ENCODE data around the gene ZFYVE16. TPM values are rescaled to one million over a fixed set of nuclear protein-coding genes. Genes with fewer than 3 reads are reported as not detected.
A peak's percentile ranks its signal among the peaks of the same experiment; 100 is the strongest.

The ZFYVE16 gene
- 10 to 100 TPM; 27.0 to 52.6 (median 44.0) TPM for total RNA-seq
- polyA plus RNA-seq, result 10 to 100 TPM in 1 of 2 donors, 1 to 10 TPM in 1; 8.3 to 42.5 TPM
- long read RNA-seq, donor 1, full-length matches to known transcripts, result 7 of 15 reads
- long read RNA-seq, donor 1, partial matches to known transcripts, result 3 of 15 reads
- long read RNA-seq, donor 1, other reads (novel, unspliced or antisense), result 5 of 15 reads
- long read RNA-seq, donor 2, full-length matches to known transcripts, result 12 of 24 reads
- long read RNA-seq, donor 2, partial matches to known transcripts, result 4 of 24 reads
- long read RNA-seq, donor 2, other reads (novel, unspliced or antisense), result 8 of 24 reads
- long read RNA-seq, donor 3, full-length matches to known transcripts, result 4 of 22 reads
- long read RNA-seq, donor 3, partial matches to known transcripts, result 16 of 22 reads
- long read RNA-seq, donor 3, other reads (novel, unspliced or antisense), result 2 of 22 reads

DNA sequence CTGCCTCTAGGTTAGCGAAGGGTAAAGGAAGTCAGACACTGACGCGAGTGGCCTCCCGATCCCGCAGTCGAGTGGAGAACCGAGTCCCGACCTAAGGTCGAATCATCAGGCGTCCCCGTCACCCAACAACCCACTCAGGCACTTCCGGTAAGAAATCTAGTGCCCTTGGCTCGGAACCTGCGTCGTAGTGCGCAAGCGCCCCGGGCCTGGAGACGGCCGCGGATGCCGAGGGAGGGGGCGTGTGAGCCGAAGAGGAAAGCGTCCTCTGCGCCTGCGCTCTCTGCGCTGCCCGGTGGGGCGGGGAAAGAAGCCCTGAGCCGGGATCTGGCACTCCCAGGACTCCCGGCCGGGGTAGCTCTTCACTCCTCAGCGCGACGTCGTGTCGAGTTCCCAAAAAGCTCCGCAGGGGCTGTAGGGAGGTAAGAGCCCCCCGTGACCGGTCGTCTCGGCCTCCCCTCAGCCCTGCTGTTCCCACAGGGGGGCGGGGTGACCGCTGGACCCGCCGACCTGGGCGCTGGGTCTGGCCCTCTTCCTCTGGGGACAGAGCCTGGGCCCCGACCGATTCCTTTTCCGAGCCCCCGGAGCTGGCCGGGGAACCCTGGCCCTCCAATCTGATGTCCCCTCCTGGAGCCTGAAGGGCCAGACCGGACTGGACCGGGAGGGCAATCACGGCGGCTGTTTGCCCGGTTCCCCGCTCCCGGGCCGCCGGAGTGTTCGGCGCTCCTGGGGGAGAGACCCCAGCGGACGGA, at the start of gene ZFYVE16:
Gene ZFYVE16 (plus strand): TSS at position 330 of the 749 bp plus-strand sequence. CDS start 26,084 bp downstream, outside the sequence.
- DNase-seq, result peak; percentile 98 to 99
- Histone ChIP-seq H3K4me1 (peaks cover 0 to 52% (median 40%) of the 10 kb centered on the region in 9 donors), H3K36me3 (peaks cover 0 to 14% (median 0%) of the 10 kb centered on the region in 9 donors), H3K27me3 (no peaks in the 10 kb centered on the region), H3K4me3 (peak within 1 kb of the TSS; percentile 44 to 97 (median 88)), H3K27ac (peak within 1 kb of the TSS; percentile 83 to 99 (median 98)), H3K9me3 (no peaks in the 10 kb centered on the region)
- WGBS, 2 donors, result 0% methylated on average over 64 to 66 of the region's 66 CpGs
- peak; percentile 96 to 98 (median 98) for ATAC-seq
- intact Hi-C loops (cut with DNase I), result loop anchor here in 2 of 10 donors (5.0 to 10.0 kb wide), 2 partner anchors 151 to 153 kb away; partner anchors contain the start of gene SERINC5 (in 2 of the 2)
- TF ChIP-seq, protein P1, sequence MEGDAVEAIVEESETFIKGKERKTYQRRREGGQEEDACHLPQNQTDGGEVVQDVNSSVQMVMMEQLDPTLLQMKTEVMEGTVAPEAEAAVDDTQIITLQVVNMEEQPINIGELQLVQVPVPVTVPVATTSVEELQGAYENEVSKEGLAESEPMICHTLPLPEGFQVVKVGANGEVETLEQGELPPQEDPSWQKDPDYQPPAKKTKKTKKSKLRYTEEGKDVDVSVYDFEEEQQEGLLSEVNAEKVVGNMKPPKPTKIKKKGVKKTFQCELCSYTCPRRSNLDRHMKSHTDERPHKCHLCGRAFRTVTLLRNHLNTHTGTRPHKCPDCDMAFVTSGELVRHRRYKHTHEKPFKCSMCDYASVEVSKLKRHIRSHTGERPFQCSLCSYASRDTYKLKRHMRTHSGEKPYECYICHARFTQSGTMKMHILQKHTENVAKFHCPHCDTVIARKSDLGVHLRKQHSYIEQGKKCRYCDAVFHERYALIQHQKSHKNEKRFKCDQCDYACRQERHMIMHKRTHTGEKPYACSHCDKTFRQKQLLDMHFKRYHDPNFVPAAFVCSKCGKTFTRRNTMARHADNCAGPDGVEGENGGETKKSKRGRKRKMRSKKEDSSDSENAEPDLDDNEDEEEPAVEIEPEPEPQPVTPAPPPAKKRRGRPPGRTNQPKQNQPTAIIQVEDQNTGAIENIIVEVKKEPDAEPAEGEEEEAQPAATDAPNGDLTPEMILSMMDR (IDR thresholded peaks at IDR 0.05), result peak in 5 of 9 donors; percentile 13 to 58 (median 51)

DNA sequence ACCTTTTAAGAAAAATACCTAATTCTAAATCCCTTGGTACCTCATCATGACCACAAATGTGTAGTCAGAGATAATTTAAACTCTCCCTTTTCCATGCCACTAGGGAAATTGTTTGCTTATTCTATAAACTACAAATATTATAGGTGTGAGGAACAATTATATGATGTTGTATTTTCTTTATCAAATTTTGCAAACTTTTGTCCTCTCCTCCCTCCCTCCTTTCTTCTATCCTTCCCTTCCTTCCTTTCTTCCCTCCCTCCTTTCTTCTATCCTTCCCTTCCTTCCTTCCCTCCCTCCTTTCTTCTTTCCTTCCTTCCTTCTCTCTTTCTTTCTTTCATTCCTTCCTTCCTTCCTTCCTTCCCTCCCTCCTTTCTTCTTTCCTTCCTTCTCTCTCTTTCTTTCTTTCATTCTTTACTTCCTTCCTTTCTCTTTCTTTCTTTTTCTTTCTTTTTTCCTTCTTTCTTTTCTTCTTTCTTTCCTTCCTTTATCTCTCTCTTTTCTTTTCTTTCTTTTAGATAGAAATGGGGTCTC, 46.9 kb upstream of the ZFYVE16 start:
- ATAC-seq (no peak), DNase-seq (no peak)
- no peak overlapping the region for H3K27ac ChIP-seq
- H3K4me3 ChIP-seq, result no peak overlapping the region
- peaks cover 0 to under 1% (median 0%) of the 10 kb centered on the region in 9 donors for H3K4me1 ChIP-seq
- intact Hi-C loops (cut with DNase I), result no loop called here
- no peaks in the 10 kb centered on the region for H3K9me3 ChIP-seq
- peaks cover 0 to 3% (median 0%) of the 10 kb centered on the region in 7 donors for H3K27me3 ChIP-seq
- TF ChIP-seq, protein P1 (IDR thresholded peaks at IDR 0.05), result no peak
- H3K36me3 ChIP-seq, result no peaks in the 10 kb centered on the region

DNA sequence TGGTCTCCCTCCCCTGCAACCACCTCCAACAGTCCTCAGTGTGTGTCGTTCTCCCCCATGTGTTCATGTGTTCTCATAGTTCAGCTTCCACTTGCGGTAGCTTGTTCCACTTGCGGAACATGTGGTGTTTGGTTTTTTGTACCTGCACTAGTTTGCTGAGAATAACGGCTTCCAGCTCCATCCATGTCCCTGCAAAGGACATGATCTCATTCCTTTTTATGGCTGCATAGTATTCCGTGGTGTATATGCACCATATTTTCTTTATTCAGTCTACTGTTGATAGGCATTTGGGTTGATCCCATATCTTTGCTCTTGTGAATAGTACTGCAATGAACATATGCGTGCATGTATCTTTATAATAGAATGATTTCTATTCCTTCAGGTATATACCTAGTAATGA, 43.0 kb upstream of the ZFYVE16 start:
- H3K27me3 ChIP-seq, result peaks cover 0 to 3% (median 0%) of the 10 kb centered on the region in 7 donors
- 92 to 94% methylated on average over 6 of the region's 6 CpGs for WGBS, 2 donors
- no peak overlapping the region for H3K27ac ChIP-seq
- no peaks in the 10 kb centered on the region for H3K36me3 ChIP-seq
- no peak overlapping the region for H3K4me3 ChIP-seq
- TF ChIP-seq, protein P1 (IDR thresholded peaks at IDR 0.05), result no peak
- DNase-seq (no peak), ATAC-seq (no peak)
- H3K9me3 ChIP-seq, result no peaks in the 10 kb centered on the region
- peaks cover 0 to under 1% (median 0%) of the 10 kb centered on the region in 9 donors for H3K4me1 ChIP-seq
- intact Hi-C loops (cut with DNase I), result no loop called here

All from heart right ventricle (tissue), 16 donors.